Measurements from ENCODE around the gene THSD7B.

The THSD7B gene

DNA sequence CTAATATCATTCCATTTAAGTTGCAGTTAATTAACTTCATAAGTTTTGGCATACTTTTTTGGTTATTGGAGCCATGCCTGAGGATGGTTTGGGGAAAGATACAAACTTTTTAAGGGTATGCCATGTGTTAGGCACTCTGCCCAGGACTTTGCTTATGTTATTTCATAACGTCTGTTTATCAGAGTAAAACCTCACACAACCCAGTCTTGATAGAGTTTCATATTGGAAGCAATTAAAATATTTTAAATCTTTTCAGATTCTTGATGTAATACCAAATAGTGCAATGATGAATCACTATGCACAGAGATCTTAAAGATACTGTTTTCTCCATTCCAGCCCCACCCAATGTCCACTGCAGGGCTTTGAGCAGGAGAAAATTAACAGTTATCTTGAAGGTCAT, 669.8 kb downstream of the THSD7B start:
- Histone ChIP-seq H3K27ac (peak overlapping the region in 1 of 21 experiments; percentile 27), H3K4me3 (no peak overlapping the region)

DNA sequence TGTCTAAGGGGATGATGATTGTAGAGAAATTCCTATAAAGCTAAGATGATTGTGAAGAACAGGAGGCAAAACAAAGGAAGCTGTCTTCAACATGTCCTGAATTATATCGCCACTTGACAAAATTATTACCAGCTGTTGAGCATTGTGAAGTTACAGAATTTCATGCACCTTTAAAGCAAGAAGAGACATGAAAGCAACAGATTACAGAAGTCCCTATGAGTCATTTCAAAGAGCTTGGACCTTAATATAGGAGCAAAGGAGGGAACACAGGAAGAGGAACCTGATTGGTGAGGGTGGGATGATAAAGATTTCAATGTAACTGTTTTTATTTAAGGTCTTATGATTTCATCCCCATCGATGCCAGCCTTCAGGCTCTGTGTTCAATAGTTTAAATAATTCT, 672.0 kb downstream of the THSD7B start:
- Histone ChIP-seq H3K27ac (no peak overlapping the region), H3K4me3 (no peak overlapping the region)

DNA sequence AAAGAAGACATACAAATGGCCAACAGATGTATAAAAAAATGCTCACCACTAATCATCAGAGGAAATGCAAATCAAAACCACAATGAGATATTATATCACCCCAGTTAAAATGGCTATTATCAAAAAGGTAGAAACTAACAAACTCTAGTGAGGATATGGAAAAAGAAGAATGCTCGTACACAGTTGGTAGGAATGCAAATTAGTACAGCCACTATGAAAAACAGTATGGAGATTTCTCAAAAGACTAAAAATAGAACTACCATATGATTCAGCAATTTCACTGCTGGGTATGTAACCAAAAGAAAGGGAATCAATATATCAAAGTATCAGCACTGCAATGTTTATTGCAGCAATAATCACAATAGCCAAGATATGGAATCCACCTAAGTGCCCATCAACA, 679.6 kb downstream of the THSD7B start:
- no peak overlapping the region for H3K4me3 ChIP-seq

DNA sequence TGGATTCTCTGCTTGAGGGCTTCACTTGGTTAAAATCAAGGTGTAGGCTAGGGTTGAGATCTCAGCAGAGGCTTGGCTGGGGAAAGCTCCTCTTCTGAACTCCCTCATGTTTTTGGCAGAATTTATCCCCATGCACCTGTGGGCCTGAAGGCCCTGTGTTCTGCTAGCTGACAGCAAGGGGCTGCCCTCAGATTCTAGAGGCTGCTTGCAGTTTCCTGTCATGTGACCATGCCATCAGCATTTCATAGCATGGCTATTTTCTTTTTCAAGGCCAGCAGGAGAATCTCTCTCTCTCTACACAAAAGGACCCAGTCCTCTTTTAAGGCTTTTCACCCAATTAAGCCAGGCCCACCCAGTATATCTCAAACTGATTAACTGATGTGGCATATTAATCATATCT, 684.1 kb downstream of the THSD7B start:
- H3K27ac ChIP-seq: no peak overlapping the region
- no peak overlapping the region for H3K4me3 ChIP-seq

More for the DNA sequence above, 679.6 kb downstream of the THSD7B start:
- H3K27ac ChIP-seq: no peak overlapping the region

DNA sequence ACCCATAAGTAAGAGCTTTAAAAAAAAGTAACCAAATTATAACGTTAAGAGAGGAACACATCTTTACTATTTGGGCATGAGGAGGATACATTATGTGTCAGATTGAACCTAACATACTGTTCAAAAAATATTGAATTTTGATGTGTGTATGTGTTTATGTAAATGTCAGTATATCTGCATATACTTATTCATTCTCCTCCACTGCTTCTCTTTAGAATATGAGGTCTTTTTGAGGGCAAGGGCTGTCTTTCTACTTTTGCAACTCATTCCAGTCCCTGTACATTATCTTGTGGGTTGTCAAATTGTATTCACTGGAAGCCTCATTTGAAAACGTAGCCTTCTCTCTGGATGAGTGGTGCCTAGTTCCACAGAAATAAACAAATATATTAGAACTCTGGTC, 689.5 kb downstream of the THSD7B start:
- no peak overlapping the region for H3K4me3 ChIP-seq
- no peak overlapping the region for H3K27ac ChIP-seq

DNA sequence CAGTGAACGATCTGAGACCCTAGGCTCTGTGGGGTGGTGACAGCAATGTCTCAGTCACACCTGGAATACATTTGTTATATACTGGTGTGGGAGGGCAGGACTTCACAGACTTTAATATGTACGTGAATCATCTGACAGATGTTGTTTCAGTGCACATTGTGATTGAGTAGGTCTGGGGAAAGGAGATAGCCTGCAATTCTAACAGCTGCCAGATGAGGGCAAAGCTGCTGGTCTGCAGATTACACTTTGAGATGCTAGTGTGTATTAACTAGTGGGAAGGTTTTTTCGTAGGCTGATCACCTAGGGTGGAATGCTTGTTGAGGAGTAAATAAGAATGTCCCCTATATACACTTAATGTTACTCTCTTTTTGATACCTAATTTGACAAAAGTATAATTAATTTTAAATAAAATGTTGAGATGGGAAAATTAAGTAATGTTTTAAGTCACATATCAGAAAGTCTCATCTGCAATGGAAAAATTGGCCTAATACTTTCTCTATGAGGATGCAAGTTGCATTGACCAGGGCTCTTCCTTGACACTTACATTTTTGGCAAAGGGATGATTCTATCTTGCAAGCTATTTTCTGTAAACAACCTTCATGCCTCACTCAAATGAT, 702.0 kb downstream of the THSD7B start:
- no peak overlapping the region for H3K4me3 ChIP-seq
- no peak overlapping the region for H3K27ac ChIP-seq

DNA sequence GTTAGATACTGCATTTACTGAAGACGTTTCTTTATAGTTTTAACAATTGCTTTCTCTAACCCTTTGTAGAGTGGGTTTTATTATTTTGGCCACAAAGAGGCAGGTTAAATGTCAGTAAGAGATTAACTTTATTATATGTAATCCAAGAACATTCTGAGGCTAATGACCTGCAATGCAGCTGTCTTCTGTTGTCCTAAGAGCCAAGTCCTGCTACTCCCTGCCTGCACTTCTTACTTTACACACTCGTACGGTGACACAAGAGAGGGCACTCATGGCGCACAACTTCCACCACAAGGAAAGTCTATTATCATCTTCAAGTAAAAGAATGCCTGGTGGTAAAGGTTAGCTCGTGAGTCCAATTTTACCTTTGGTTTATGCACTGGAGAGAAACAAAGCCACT, 727.9 kb downstream of the THSD7B start:
- Histone ChIP-seq H3K27ac (no peak overlapping the region), H3K4me3 (no peak overlapping the region)

DNA sequence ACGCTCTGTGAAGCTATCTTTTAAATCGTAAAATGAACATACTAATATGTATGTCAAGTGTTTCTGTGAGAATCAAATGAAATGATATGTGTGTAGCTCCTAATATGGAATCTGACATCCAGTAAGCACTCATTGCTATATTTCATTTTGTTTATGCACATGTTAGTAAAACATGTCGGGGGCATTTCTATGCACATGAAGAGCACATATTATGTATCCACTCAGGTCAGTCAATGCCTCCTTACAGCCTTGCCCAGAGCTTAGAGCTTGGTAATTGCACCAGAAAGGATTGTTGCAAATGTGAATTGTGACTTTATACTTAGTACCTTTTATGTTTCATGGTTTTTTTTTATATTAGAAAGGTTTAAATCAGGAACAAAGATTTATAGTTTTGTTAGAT, 735.3 kb downstream of the THSD7B start:
- no peak overlapping the region for H3K4me3 ChIP-seq
- H3K27ac ChIP-seq: no peak overlapping the region

DNA sequence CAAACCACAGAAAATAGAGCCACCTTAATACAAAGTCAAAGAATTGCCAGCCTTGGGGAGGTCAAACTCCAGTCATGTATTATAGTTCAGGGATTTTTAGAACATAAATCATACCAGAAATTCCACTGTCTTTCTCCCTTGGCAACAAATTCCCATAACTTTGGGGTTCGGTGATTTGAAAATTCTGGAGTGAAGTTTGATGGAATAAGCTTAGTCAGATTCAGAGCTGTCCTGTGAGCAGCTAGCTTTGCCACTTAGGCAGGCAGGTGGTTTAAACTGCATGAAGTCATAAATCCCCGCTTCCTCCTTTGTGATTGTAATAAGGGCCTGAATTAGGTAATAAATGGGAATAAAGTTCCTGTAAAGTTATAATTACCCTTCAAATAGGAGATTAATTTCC, 741.9 kb downstream of the THSD7B start:
- H3K27ac ChIP-seq: no peak overlapping the region
- no peak overlapping the region for H3K4me3 ChIP-seq

DNA sequence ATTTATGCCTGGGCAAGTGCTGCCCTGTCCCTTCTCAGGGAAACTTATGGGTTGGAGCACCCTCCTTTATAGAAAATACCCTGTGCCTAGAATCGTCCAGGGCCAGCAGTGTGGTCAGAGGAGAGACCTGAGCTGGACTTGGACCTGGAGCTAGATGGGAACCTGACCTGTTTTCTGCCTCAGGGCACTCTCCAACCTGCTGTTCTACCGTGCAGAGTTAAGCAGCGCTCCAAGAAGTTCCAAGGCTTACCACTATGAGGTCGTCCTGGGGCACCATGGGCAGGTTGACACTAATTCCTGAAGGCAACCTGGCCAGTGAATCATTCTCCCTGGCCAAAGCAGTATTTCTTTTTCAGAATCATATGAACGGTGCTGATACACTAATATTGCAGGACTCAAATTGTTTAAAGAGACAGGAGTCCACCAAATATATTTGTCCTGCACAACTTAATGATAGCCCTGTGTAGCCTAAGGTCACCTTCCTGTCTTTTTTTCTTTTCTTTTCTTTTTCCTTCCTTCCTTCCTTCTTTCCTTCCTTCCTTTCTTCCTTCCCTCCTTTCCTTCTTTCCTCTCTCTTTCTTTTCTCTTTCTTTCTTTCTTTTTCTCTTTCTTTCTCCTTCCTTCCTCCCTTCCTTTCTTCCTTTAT, 743.5 kb downstream of the THSD7B start:
- no peak overlapping the region for H3K4me3 ChIP-seq
- H3K27ac ChIP-seq: no peak overlapping the region

DNA sequence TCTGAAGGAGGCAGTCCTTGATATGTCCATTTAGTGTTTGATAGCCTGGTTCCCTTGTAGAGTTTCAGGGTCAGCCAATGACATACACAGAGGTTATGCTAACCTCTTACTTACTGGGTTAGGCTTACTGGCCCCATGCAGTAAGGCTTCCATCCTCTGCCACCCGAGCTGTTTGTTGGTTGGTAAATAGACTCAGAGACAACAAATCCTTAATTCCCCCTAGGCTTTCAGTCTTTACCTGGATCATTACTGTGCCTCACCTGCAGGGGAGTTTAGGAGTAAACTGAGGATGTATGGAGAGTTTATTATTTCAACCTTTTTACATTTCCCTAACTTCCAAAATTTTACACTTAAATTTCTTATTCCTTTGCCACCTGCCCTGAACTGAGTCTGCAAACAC, 746.2 kb downstream of the THSD7B start:
- no peak overlapping the region for H3K27ac ChIP-seq
- no peak overlapping the region for H3K4me3 ChIP-seq

DNA sequence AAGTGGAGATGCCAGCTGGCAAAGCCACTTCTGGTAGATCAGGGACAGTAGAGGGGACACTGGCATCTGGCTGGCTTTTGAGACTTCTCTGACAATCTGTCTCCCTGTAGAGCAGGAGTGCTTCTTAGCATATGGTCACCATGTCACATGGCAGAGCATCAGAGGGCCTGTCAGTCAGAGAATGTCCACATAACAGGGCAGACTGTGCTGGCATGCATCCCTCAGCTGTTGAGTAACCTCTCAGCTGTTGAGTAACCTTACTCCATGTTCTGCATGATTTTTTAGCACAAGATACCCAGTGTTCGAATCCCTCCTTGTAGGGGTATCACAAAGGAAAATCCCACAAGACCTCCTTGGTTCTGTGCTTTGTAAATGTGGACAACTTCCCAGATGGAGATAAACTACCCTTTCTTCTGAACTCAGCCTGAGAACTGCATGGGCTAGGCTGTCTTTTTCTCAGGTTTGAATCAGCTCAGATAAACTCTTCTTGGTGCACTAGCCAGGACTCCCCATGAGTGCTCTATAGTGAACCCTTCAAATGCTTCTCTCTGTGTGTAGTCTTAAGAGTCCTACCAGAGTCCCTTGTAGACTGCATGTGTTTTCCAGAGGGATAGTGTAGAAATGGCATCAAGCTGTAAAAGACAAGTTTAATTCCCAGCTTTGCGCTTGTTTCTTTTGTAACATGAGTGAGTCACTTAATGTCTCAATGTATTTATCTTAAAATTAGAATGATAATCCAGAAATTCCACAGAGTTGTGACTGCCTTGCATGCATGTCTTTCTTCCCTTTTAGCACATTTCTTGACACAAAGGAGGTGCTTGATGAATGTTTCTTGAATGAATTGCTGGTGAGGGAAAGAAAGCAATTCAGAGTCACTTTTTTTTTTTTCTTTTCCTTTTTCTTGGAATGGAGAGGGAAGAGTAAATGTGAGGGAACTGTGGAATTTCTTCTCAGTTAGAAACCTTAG, 756.6 kb downstream of the THSD7B start:
- Histone ChIP-seq H3K4me3 (no peak overlapping the region), H3K27ac (no peak overlapping the region)

DNA sequence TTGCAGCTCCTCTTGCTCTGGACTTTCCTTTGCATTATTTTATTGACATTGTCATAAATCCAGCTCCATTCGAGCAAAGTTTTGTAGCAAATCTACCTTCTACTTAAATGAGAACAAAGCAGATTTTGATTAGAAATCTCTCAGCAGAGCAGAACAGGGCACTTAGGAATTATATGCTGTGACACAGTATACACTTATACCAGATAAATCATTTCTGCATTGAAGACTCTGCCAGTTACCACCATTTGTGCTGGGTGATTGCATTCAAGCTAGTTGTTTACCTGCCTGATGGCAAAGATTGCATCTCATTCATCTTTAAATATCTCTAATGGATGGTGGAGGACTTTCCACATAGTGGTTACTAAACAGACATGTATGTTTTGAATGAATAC, 757.3 kb downstream of the THSD7B start:
- H3K4me3 ChIP-seq: no peak overlapping the region

DNA sequence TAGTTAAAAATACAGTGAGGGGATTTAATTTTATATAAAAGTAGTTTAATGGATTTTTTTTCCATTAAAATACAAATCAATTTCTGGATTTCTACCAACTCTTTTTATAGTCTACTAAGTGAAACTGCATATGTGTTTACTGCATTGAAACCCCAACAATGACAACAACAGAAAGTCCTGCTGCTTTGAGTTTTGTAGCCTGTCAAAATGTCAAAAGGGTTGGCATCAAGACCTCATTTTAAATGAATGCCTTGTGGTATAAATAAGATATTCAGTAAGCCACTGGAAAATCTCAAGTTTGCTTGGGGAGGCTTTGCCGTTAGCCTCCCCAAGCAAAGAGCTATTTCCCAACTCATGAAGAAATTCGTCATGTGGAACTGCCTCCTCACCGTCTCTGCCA, 758.6 kb downstream of the THSD7B start:
- no peak overlapping the region for H3K27ac ChIP-seq
- H3K4me3 ChIP-seq: no peak overlapping the region

More for the DNA sequence above, 757.3 kb downstream of the THSD7B start:
- H3K27ac ChIP-seq: no peak overlapping the region

DNA sequence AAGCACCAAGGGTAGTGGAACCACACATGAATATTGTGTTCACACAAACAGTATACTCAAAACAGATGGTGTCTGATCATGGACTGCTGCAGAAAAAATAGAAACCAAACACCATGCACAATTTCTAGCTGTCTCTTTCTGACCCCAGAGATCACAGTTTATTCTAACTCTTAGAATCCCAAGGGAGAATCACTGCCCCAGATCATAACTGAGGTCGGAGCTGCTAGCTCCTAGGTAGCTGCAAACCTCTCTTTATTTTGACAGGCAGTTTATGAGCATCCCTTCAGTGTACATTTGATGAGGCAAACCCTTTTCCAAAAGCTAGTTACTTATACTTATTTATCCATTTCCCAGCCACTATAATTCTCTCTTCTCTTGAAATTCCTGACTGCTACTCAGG, 759.8 kb downstream of the THSD7B start:
- H3K4me3 ChIP-seq: no peak overlapping the region
- H3K27ac ChIP-seq: no peak overlapping the region

DNA sequence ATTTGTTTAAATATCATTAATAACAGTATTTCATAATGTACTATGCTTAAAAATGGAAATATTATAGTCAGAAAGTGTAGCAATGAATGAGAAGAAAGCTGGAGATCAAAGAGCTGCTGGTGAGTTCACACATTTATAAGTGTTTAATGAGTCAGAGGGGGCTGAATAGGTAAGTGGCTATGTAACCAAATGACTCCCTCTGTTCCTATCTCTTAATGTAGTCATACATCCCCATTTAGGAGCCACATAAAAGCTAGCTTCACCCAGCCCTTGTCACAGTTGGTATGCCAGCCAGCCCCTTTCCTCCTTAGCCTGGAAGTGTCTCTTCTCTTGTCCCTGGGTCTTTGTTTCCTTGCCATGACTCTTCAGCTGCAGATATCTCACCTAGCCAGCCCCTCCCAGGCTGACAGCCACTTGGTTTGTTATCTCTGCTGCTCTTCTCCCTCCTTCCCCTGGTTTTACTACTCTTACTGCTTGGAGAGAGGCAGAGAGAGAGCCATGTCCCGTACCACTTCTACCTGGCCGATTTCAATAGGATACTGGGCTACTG, 760.4 kb downstream of the THSD7B start:
- no peak overlapping the region for H3K4me3 ChIP-seq
- H3K27ac ChIP-seq: no peak overlapping the region

DNA sequence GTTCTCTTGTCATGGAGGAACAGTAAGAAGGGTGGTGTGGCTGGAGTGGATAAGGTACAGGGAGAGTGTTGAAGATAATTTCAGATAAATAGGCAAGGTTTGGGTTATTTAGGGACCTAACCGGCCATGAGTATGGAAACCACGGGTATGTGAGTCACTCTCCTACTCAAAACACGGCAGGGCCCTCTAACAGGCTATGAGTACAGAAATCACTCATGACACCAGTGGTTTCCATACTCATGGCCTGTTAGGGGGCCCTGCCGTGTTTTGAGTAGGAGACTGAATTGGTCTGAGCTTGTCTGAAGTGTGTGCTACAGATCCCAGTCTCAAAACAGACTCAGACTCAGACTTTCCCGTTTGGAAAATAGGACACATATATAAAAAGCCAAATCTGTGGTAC, 770.6 kb downstream of the THSD7B start:
- Histone ChIP-seq H3K27ac (no peak overlapping the region), H3K4me3 (no peak overlapping the region)

DNA sequence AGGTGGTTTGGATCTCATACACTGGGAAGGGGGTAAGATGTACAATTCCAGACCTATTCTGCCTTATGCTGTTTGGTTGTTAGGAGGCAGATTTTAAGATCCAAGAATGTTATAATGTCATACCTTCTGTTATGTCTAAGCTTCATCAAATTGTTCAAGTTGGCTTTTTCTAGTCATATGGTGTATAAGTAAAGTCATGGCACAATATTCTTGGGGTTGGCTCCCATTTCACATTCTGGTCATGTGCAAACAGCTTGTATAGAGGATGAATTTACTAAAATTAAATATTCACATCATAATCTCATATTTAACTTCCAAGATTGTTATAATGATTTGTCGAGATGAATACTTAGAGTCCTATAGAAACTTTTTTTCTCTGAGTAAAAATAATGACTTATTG, 774.0 kb downstream of the THSD7B start:
- H3K27ac ChIP-seq: no peak overlapping the region
- H3K4me3 ChIP-seq: no peak overlapping the region

DNA sequence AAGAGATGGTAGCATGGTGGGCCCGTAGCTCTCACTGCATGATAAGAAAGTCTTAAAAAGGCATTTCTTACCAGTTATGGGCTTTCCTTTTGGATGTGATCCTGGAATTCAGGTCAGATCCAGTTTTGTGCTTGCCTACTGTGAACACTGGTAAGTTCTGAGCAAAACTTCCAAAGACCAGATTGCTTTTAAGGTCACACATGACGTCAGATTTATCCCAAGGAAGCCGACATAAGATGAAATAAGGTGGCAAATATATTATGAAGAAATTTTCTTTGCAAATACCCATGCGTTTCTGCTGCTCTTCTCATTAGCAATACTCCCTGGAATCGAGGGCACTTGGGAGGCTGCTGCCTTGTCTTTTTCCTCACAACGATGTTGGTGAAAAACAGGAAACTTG, 782.5 kb downstream of the THSD7B start:
- H3K27ac ChIP-seq: no peak overlapping the region

DNA sequence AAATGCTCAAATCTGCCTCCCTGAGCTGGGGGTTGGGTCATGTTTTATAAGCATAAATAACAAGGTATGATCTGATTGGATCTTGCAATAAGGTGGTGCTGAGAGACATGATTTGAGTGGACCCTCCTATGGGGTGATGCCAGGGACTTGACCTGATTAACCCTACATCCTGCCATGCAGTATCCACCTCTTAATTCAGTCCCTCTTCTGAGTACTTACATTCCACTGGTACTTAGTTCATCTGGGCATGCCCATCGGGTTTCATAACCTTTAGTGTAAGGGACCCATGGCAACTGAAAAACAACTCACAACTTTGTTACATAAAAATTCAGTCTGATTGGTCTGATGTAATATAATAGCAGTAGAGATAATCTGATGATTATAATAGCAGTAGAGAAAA, 801.0 kb downstream of the THSD7B start:
- Histone ChIP-seq H3K27ac (no peak overlapping the region), H3K4me3 (no peak overlapping the region)

More for the DNA sequence above, 782.5 kb downstream of the THSD7B start:
- H3K4me3 ChIP-seq: no peak overlapping the region

DNA sequence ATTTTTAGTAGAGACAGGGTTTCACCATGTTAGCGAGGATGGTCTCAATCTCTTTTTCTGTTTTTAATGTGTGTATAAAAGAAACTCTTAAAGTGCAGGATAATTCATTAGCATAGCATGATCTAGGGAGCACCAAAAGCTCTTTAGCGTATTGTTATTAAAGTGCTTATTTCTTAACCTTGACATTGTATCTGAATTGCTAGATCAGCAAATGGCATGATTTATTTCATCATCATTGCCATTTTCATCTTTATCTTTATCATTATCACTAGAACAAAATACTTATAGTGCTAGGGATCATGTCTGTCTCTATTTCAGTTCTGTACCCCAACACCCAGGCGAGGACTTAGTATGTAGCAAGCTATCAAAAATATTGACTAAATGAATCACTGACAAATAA, 805.1 kb downstream of the THSD7B start:
- H3K27ac ChIP-seq: no peak overlapping the region
- H3K4me3 ChIP-seq: no peak overlapping the region

Measured in skin epidermis (tissue), 12 donors.